ENCODE results near the gene MIOX. TPM values are rescaled to one million over a fixed set of nuclear protein-coding genes. Genes with fewer than 3 reads are reported as not detected.

MIOX gene
- total RNA-seq = not detected

GRCh38 chr22:50486561-50487289, at the start of gene MIOX:
TSS of gene MIOX (plus strand) at chr22:50486859. CDS start at chr22:50486898, 39 bp downstream.
- no peak for TF ChIP-seq CTCF (IDR thresholded peaks at IDR 0.05)
- peaks cover 9% of the 10 kb centered on the region for H3K27me3 ChIP-seq
- H3K4me1 ChIP-seq = peaks cover 9% of the 10 kb centered on the region
- intact Hi-C loops (cut with DNase I) = no loop called here
- H3K9me3 ChIP-seq = no peaks in the 10 kb centered on the region
- H3K36me3 ChIP-seq = no peaks in the 10 kb centered on the region
- no peak within 1 kb of the TSS for H3K27ac ChIP-seq
- no peak within 1 kb of the TSS for H3K4me3 ChIP-seq
- no peak within 1 kb of the TSS for H3K9ac ChIP-seq (ENCODE audit: low read depth in 2 of 2, low read length in 2 of 2)
- no peak for DNase-seq

GRCh38 chr22:50437511-50438304, 49.0 kb upstream of the MIOX start:
- Histone ChIP-seq H3K9ac (ENCODE audit: low read depth in 2 of 2, low read length in 2 of 2) (no peak overlapping the region), H3K9me3 (no peaks in the 10 kb centered on the region)
- no peak for DNase-seq

GRCh38 chr22:50438305-50439275, 48.1 kb upstream of the MIOX start:
- no peaks in the 10 kb centered on the region for H3K9me3 ChIP-seq
- no peak overlapping the region for H3K9ac ChIP-seq (ENCODE audit: low read depth in 2 of 2, low read length in 2 of 2)
- no peak for TF ChIP-seq CTCF (IDR thresholded peaks at IDR 0.05)
- H3K4me3 ChIP-seq = no peak overlapping the region
- no peak for DNase-seq
- H3K4me1 ChIP-seq = no peaks in the 10 kb centered on the region
- no peak overlapping the region for H3K27ac ChIP-seq
- intact Hi-C loops (cut with DNase I) = no loop called here
- peaks cover 9% of the 10 kb centered on the region for H3K36me3 ChIP-seq
- H3K27me3 ChIP-seq = no peaks in the 10 kb centered on the region

More at GRCh38 chr22:50437511-50438304, 49.0 kb upstream of the MIOX start:
- intact Hi-C loops (cut with DNase I) = no loop called here
- no peak for TF ChIP-seq CTCF (IDR thresholded peaks at IDR 0.05)
- Histone ChIP-seq H3K27me3 (no peaks in the 10 kb centered on the region), H3K4me1 (no peaks in the 10 kb centered on the region), H3K36me3 (peaks cover 9% of the 10 kb centered on the region), H3K27ac (no peak overlapping the region), H3K4me3 (no peak overlapping the region)

- intact Hi-C loops (cut with DNase I) = no loop called here
- Histone ChIP-seq H3K4me3 (no peak overlapping the region), H3K27me3 (no peaks in the 10 kb centered on the region), H3K36me3 (peaks cover 9% of the 10 kb centered on the region), H3K27ac (no peak overlapping the region), H3K9ac (ENCODE audit: low read depth in 2 of 2, low read length in 2 of 2) (no peak overlapping the region), H3K9me3 (no peaks in the 10 kb centered on the region), H3K4me1 (no peaks in the 10 kb centered on the region)
- no peak for TF ChIP-seq CTCF (IDR thresholded peaks at IDR 0.05)
- no peak for DNase-seq
These were observed 47.3 kb upstream of the MIOX start for GRCh38 chr22:50439314-50439870.

- H3K9me3 ChIP-seq = no peaks in the 10 kb centered on the region
- intact Hi-C loops (cut with DNase I) = no loop called here
- no peak overlapping the region for H3K9ac ChIP-seq (ENCODE audit: low read depth in 2 of 2, low read length in 2 of 2)
- H3K4me3 ChIP-seq = no peak overlapping the region
- H3K27me3 ChIP-seq = no peaks in the 10 kb centered on the region
- no peak for TF ChIP-seq CTCF (IDR thresholded peaks at IDR 0.05)
- peaks cover 9% of the 10 kb centered on the region for H3K36me3 ChIP-seq
- DNase-seq = no peak
- no peak overlapping the region for H3K27ac ChIP-seq
- H3K4me1 ChIP-seq = no peaks in the 10 kb centered on the region
These were observed 46.8 kb upstream of the MIOX start for GRCh38 chr22:50439871-50440331.

All from colonic mucosa (tissue), 4 donors.